ENCODE data around the gene CDK4.

CDK4 gene

DNA sequence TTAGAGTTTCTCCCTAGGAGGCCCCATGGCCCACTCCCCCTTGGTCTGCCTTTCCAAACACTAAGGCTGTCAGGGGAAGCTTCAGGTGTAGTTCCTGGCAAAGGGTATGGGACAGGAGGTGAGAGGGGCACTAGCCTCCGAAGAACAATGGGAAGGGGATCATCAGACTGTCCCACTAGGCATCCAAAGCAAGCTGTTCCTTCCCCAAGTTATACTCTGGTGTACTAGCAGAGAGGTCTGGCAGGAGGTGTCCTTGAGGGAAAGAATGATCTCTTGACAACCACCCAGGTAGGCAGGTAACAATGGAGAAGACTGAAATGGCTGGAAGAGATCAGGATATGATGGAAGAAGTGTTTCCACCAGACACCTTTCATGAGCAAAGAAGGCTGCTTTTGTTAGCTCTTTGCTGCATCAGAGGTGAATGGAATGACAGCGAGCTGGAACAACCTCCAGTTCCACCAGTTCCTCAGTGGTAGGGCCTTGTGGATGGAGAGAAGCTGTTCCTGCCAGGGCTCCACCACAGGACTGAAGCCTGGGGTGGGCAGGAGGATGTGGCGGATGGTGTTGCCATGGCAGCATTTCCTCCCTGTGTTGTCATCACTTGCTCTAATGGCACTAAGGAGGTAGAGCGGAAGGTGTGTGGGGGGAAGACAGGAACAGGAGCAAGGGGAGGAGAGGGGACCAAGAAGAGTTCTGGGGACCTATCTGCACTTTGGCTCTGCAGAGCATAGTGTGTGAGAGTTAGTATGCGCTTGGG lies 11.3 kb downstream of the CDK4 start:
- DNase-seq (ENCODE audit: low read depth in 1 of 2, low spot score in 1 of 2): peak in 1 of 2 donors; percentile 55

GRCh38 chr12:57739914-57740538 lies 12.1 kb downstream of the CDK4 start:
- DNase-seq (ENCODE audit: low read depth in 1 of 2, low spot score in 1 of 2): no peak

DNA sequence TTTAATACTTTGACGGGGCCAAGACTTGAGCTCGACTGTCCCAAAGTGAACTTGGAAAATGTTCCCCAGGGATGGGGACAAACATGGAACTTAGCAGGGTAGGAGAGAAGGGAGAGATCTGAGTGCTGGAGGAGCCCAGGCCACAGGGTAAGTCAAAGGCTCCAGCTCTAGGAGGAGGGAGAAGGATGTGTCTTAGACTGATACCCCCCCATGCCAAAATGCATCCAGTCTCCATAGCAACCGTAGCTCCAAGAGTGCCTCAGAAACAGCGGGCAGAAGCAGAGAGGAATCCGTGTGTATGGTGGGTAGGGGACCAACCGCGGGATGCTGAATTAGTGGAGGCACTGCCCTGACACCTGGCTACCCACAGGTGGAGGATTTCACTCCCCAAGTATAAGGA lies 12.7 kb downstream of the CDK4 start:
- DNase-seq (ENCODE audit: low read depth in 1 of 2, low spot score in 1 of 2): no peak

DNA sequence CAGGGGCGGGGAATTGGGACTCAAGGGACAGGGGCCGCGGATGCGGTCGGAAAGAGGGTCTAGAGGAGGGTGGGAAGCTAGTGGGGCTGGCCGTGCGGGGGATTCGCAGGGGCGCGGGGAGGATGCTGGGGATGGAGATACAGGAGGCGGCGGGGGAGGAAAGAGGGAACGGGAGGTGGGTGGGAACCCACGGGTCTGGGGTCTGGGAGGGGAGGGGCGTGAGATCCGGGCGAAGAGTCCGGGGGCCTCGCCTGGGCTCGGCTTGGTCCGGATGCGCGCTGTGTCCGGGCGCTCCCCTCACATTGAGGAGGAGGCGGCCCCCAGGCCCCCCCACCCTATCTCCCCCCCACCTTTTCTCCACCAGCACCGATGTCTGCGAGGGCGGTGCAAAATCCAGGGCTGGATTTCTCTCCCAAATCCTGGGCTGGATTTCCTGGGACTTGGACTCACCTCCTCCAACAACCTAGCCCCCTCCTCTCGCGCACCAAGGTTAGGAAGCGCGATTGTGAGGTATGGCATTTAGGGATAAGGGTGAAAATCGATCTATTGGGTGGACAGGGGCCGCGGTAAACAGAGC lies 13.4 kb downstream of the CDK4 start, which contains the start of gene AGAP2:
Gene AGAP2 (minus strand): TSS at position 82 of the 577 bp plus-strand sequence. CDS start 496 bp downstream, outside the sequence.
- no peak for DNase-seq (ENCODE audit: low read depth in 1 of 2, low spot score in 1 of 2)

DNA sequence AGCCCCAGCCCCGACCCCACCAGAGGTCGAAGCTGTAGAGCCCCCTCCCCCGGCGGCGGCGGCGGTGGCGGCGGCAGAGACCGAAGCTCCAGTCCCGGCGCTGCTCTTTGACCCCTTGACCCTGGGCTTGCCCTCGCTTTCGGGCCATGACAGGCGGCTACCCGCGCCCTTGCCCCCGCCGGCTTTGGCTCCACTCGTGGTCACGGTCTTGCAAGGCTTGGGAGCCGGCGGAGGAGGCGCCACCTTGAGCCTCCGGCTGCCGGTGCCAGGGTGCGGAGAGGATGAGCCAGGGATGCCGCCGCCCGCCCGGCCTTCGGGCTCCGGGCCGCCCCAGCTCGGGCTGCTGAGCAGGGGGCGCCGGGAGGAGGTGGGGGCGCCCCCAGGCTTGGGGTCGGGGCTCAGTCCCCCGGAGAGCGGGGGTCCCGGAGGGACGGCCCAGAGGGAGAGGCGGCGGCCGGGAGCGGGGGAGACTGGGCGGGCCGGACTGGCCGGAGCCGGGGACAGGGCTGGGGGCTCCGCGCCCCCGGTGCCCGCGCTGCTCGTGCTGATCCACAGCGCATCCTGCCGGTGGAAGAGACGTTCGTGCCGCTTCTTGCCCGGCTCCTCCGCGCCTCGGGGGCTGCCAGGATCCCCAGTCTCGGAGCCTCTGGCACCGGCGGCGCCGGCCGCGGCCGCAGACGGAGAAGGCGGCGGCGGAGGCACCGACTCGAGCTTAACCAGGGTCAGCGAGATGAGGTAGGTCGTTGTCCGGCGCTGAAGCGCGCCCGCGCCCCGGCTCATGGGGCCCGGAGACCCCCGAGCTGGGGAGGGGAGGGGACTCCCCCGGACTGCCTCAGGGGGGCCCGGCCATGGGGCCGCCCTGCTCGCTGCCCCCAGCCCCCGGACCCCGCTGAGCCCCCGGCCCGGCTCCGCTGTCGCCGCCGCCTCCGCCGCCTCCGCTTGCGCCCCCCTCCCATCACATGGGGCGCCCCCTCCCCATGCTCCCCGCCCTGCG lies 14.3 kb downstream of the CDK4 start:
- no peak for DNase-seq (ENCODE audit: low read depth in 1 of 2, low spot score in 1 of 2)

DNA sequence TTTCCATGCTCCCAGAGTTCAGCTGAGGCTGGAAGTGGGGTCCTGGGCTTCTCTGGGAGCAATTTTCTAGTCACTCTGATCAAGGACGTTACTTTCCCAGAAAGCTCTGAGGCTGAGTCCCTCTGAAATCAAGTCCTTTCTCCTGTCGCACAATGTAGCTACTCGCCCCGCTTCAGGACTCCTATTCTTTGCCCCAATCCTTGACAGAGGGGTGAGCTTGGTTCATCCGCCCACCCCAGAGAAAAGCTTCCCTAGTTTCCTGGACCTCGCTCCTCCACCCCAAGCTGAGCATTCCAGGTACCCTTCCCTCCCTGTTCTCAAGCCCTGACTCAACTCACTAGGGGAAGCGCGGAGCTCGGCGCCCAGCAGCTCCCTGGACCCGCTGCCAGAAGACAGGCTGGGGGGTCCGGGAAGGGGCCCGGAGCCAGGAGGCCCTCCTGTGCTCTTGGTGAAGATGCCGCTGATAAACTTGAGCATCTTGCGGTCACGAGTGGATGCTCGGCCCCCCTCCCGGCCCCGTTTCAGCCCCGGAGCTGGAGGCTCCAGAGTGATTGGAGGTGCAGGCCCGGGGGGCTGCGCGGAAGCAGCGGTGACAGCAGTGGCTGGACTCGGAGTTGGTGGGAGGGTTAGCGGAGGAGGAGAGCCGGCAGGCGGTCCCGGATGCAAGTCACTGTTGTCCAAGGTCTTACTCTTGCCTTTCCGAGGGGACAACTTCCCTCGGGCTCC lies 15.2 kb downstream of the CDK4 start:
- DNase-seq (ENCODE audit: low read depth in 1 of 2, low spot score in 1 of 2): no peak

DNA sequence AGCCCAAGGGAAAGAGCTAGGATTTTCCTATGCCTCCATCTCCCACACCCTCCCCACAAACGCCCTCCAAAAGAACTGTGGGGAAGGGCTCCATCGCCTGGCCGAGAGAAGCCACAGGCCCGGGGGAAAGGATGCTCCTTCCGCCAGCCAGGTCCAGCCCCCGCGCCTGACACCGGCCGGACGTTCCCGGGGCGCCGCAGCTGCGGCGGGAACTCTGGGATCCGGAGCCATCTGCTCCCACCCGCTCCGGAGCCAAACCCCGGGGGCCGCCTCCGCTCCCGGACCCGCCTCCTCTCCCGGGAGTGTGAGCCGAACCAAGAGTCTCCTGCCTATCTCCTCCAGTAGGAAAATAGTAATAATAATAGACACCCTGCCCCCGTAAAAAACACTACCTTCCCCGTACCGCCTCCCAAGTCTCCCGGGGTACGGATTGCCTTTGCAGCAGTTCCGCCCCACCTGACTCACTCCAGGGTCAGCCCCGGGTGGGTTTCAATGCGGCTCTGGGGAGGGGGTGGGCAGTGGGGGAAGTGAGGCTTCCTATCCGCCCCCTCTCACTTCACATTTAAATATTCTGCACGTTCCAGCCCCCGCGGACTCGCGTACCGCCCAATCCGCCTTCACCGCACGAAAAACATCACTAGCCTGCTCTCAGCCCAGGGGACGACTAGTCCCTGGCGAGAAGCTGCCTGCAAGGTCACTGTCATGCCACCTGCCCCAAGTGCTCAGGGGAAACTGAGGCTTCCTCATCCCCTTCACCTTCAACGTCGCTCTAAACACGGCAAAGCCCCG lies 16.0 kb downstream of the CDK4 start:
- DNase-seq (ENCODE audit: low read depth in 1 of 2, low spot score in 1 of 2): no peak

DNA sequence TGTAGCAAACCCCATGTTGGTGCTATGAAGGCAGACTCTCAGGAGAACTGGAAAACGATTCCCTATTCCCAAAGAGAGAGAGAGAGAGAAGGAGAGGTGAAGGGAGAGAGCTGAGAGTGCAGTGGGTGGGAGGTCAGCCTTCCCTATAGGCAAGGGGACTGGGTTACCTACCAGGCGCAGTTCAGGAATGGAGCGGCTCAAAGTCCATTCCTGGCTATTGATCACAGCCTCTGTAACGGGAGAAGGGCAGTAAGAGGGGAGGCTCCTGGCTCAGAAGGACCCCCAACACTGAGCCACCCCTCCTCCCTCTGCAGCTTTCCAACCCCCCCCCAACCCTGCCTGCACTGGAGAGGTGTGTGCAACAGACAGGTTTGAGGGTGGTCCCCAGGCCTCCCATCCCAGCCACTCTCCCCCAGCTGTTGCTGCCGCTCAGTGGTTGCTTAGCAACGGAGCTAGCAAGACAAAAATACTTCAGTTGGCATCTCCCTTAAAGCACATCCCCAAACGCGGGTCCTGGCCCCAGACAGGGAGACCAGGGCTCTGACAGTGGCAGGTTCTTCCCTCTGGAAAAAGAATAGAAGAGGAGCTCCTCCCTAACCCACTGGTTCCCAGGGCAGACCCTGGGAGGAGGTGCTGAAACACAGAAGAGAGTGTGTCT lies 16.8 kb downstream of the CDK4 start:
- no peak for DNase-seq (ENCODE audit: low read depth in 1 of 2, low spot score in 1 of 2)

DNA sequence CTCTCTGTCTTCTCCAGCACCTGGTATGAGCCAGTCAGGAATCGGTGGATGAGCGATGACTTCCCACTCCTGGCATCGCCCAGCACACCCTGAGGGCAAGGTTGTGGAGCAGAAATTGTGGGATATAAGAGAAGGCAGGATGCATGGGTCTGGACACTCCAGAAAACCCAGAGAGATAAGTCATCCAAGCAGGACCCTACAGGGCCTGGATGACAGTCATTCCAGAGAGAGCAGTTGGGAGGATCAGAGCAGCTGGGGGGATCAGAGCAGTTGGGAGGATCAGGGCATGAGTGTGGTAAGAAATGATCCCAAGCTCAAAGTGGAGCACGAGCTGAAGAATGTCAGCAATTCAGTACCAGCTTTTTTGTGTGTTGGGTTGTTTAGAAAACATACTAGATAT lies 17.5 kb downstream of the CDK4 start:
- DNase-seq (ENCODE audit: low read depth in 1 of 2, low spot score in 1 of 2): no peak

- DNase-seq (ENCODE audit: low read depth in 1 of 2, low spot score in 1 of 2): no peak
Measured at GRCh38 chr12:57733928-57734327, 18.2 kb downstream of the CDK4 start.

DNA sequence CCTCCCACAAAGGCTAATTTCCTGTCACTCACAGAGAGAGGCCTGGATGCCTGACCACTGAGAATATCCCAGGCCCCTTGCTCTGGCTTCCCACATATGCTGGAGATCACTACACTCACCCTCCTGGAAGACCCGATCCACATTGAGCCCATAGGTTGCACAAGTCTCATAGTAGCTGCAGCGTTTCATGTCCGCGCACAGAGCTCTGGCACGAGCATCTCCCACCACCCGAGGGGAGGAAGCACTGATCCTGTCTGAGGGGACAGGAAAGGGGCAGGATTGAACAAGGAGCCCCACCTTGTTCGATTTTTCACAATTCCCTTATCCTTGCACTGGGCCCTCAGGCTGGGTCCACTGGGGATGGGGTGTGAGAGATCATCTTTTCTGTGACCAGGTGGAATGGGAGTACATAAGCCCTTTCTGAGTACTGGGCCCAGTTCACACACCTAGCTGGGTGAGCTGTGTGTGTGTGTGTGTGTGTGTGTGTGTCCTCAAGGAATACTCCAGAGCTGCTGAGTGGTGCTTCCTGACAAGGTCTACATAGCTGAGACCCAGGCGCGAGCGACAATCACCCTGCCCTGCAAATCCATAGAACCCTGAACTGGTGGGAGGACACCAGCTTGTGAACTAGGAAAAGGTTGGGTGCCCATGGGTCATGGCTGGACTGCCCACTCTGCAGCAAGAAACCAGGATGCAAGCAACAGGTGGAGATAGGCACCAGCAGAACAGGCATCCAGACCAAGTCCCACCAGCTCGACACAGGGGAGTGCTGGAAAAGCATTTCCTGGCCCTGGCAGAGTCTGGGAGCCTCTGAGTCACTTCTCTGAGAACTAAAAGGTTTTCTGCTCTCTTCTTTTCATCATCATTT lies 19.1 kb downstream of the CDK4 start:
- DNase-seq (ENCODE audit: low read depth in 1 of 2, low spot score in 1 of 2): no peak

GRCh38 chr12:57732270-57732669 lies 19.8 kb downstream of the CDK4 start:
- DNase-seq (ENCODE audit: low read depth in 1 of 2, low spot score in 1 of 2): no peak

DNA sequence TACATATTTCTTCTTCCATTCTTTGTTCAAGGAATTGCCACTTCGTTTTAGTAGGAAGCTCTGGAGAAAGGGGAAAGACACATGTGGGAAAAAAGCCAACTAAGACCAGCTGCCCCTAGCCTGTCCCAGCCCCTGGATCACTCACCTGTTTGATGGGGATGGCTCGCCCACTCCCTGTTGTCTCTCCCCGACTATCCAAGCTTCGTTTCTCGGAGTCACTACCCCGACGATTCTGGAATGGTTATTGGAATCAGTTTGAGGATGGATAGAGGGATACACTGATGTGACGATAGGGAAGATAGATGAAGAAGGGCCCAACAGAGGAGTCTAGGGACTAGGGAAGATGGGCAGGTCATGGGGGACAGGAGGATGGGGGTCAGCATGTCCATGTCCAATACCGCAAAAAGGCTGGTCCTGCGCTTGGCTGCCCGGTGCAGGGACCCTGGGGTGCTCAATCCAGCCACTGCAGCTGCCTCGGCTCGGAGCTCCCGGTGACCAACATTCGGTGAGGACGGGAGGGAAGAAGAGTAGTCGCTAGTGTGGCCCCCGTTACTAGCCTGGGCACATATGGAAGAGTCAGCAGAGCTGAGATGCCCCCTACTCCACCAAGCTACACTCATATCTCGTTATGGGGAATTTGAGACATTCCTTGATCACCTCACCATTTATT lies 20.6 kb downstream of the CDK4 start:
- DNase-seq (ENCODE audit: low read depth in 1 of 2, low spot score in 1 of 2): no peak

GRCh38 chr12:57730336-57731067 lies 21.6 kb downstream of the CDK4 start:
- no peak for DNase-seq (ENCODE audit: low read depth in 1 of 2, low spot score in 1 of 2)

DNA sequence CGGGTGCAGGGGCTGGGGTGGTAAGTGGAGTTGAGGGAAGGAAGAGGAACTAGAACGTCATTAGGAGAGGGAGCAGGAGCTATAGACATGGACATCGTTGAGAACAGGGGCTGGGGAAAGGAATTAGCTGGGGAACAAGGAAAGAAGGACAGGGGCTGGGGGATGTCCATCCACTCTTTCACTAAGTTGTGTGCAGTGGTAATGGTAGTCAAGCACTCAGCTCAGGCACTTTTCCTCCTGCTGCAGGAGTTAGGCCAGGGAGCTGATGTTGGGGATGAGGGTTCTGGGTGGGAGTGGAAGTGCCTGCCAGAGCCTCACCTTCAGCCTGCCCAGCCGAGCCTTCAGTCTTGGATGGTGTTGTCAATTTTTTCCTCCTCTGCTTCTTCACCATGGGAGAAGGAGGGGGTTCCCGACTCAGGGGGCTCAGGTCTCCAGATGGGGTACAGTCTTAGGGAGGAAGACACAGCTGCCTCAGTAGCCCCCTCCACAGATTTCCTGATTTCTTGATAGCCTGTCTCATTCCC lies 22.7 kb downstream of the CDK4 start:
- DNase-seq (ENCODE audit: low read depth in 1 of 2, low spot score in 1 of 2): no peak

GRCh38 chr12:57727758-57728395 lies 24.2 kb downstream of the CDK4 start:
- DNase-seq (ENCODE audit: low read depth in 1 of 2, low spot score in 1 of 2): no peak
